ENCODE data around the gene LRRC4C.

DNA sequence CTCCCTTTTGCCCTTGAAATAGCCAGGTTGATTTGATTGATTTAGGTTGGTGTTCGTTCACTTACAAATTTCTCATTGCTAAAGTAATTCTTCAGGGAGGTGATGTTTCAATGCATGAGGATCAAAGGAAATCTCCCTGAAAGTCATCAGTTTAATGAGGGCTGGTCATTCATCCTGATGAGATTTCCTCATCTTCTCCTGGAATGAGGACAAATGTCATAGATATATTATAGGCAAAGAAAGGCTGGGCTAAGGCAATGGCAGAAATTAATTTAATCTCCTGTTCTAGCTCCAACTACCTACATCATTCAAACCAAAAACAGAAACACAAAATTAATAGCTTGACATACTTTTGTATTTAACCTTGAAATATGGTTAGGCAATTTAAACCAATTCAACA, 1052.1 kb downstream of the LRRC4C start:
- no peak for TF ChIP-seq TCF7L2 (IDR thresholded peaks at IDR 0.05; ENCODE audit: low read depth, low read length)
- TF ChIP-seq, protein P1, sequence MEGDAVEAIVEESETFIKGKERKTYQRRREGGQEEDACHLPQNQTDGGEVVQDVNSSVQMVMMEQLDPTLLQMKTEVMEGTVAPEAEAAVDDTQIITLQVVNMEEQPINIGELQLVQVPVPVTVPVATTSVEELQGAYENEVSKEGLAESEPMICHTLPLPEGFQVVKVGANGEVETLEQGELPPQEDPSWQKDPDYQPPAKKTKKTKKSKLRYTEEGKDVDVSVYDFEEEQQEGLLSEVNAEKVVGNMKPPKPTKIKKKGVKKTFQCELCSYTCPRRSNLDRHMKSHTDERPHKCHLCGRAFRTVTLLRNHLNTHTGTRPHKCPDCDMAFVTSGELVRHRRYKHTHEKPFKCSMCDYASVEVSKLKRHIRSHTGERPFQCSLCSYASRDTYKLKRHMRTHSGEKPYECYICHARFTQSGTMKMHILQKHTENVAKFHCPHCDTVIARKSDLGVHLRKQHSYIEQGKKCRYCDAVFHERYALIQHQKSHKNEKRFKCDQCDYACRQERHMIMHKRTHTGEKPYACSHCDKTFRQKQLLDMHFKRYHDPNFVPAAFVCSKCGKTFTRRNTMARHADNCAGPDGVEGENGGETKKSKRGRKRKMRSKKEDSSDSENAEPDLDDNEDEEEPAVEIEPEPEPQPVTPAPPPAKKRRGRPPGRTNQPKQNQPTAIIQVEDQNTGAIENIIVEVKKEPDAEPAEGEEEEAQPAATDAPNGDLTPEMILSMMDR (IDR thresholded peaks at IDR 0.05): no peak

Data from Panc1 (cell line).